BE2C (cell line): ENCODE results near the gene MEIS3.

Experiments used
- DNase-seq: peaks from one replicate; pipeline ENCODE4 v3.0.0-alpha.2; 2020
- H3K27me3 ChIP-seq: fragments of 250-450 bp; sonication (Bioruptor Pico); 2 replicates; pipeline ENCODE4 v1.5.1; 2020; ENCODE audit warnings: mild to moderate bottlenecking
- H3K36me3 ChIP-seq: fragments of 250-450 bp; sonication (Bioruptor Pico); 2 replicates; pipeline ENCODE4 v1.5.1; 2020; ENCODE audit warnings: mild to moderate bottlenecking
- H3K4me1 ChIP-seq: fragments of 250-450 bp; sonication (Bioruptor Pico); 2 replicates; pipeline ENCODE4 v1.5.1; 2020
- H3K4me3 ChIP-seq: 2 replicates; pipeline ENCODE4 v1.5.1; 2011; ENCODE audit warnings: low read depth, low read length
- H3K9me3 ChIP-seq: fragments of 250-450 bp; sonication (Bioruptor Pico); 2 replicates; pipeline ENCODE4 v1.5.1; 2020
- CTCF ChIP-seq: IDR thresholded peaks from 2 replicates; pipeline ENCODE4 v1.5.1; 2012; ENCODE audit warnings: mild to moderate bottlenecking, low read depth, low read length

The MEIS3 gene

GRCh38 chr19:47407417-47407774, 11.9 kb downstream of the MEIS3 start:
- H3K9me3 ChIP-seq: no peaks in the 10 kb centered on the region
- no peak for TF ChIP-seq CTCF
- no peaks in the 10 kb centered on the region for H3K4me1 ChIP-seq
- no peak overlapping the region for H3K4me3 ChIP-seq
- no peaks in the 10 kb centered on the region for H3K36me3 ChIP-seq
- DNase-seq: no peak
- 0 out of 2 replicates have a peak, but pooled peaks cover 2% of the 10 kb centered on the region for H3K27me3 ChIP-seq

- H3K36me3 ChIP-seq: no peaks in the 10 kb centered on the region
- H3K4me3 ChIP-seq: no peak overlapping the region
- H3K9me3 ChIP-seq: no peaks in the 10 kb centered on the region
- H3K4me1 ChIP-seq: no peaks in the 10 kb centered on the region
- no peak for TF ChIP-seq CTCF
- H3K27me3 ChIP-seq: 0 out of 2 replicates have a peak, but pooled peaks cover 2% of the 10 kb centered on the region
- DNase-seq: no peak
Measured at GRCh38 chr19:47406711-47407416, 12.5 kb downstream of the MEIS3 start.

GRCh38 chr19:47405854-47406417, 13.4 kb downstream of the MEIS3 start:
- DNase-seq: no peak
- no peaks in the 10 kb centered on the region for H3K9me3 ChIP-seq
- no peaks in the 10 kb centered on the region for H3K36me3 ChIP-seq
- TF ChIP-seq CTCF: no peak
- H3K4me1 ChIP-seq: no peaks in the 10 kb centered on the region
- no peak overlapping the region for H3K4me3 ChIP-seq
- 0 out of 2 replicates have a peak, but pooled peaks cover under 1% of the 10 kb centered on the region for H3K27me3 ChIP-seq

GRCh38 chr19:47405197-47405550, 14.2 kb downstream of the MEIS3 start:
- Histone ChIP-seq H3K36me3 (no peaks in the 10 kb centered on the region), H3K4me1 (no peaks in the 10 kb centered on the region), H3K4me3 (no peak overlapping the region), H3K9me3 (no peaks in the 10 kb centered on the region), H3K27me3 (no peaks in the 10 kb centered on the region)
- TF ChIP-seq CTCF: no peak
- DNase-seq: no peak

- H3K27me3 ChIP-seq: no peaks in the 10 kb centered on the region
- H3K9me3 ChIP-seq: no peaks in the 10 kb centered on the region
- DNase-seq: no peak
- no peak overlapping the region for H3K4me3 ChIP-seq
- TF ChIP-seq CTCF: no peak
- H3K36me3 ChIP-seq: no peaks in the 10 kb centered on the region
- H3K4me1 ChIP-seq: no peaks in the 10 kb centered on the region
Measured at GRCh38 chr19:47404334-47405196, 14.8 kb downstream of the MEIS3 start.
